ENCODE data around the gene PALM3. TPM values are rescaled to one million over a fixed set of nuclear protein-coding genes. Genes with fewer than 3 reads are reported as not detected.
"Not testable (repeated sequence)": the region's sequence is repeated elsewhere in the genome, so short reads cannot be mapped to it uniquely, and the experiment has no call there.

PALM3 gene
- total RNA-seq, 4 donors from 2014 or later = 0.55 to 4.3 TPM; not detected in 2

GRCh38 chr19:14053032-14053431, 8.8 kb downstream of the PALM3 start:
- Histone ChIP-seq H3K27me3 (no peaks in the 10 kb centered on the region), H3K9me3 (no peaks in the 10 kb centered on the region), H3K27ac (no peak overlapping the region), H3K4me3 (no peak overlapping the region), H3K4me1 (peaks cover 0 to 7% of the 10 kb centered on the region in 2 donors), H3K36me3 (no peaks in the 10 kb centered on the region)
- intact Hi-C loops (cut with DNase I; ENCODE audit: low total_unique reads) = no loop called here
- no peak for DNase-seq
- TF ChIP-seq CTCF (IDR thresholded peaks at IDR 0.05) (no peak), POLR2A (IDR thresholded peaks at IDR 0.05) (no peak)

GRCh38 chr19:14052470-14052869, 9.4 kb downstream of the PALM3 start:
- Histone ChIP-seq H3K27ac (no peak overlapping the region), H3K36me3 (no peaks in the 10 kb centered on the region), H3K4me3 (no peak overlapping the region), H3K9me3 (no peaks in the 10 kb centered on the region), H3K27me3 (no peaks in the 10 kb centered on the region), H3K4me1 (peaks cover 0 to 2% of the 10 kb centered on the region in 2 donors)
- DNase-seq = no peak
- intact Hi-C loops (cut with DNase I; ENCODE audit: low total_unique reads) = no loop called here
- TF ChIP-seq CTCF (IDR thresholded peaks at IDR 0.05) (no peak), POLR2A (IDR thresholded peaks at IDR 0.05) (no peak)

- no peak for DNase-seq
- H3K4me3 ChIP-seq = no peak overlapping the region
- H3K27me3 ChIP-seq = no peaks in the 10 kb centered on the region
- intact Hi-C loops (cut with DNase I; ENCODE audit: low total_unique reads) = no loop called here
- H3K27ac ChIP-seq = no peak overlapping the region
- no peaks in the 10 kb centered on the region for H3K9me3 ChIP-seq
- H3K4me1 ChIP-seq = no peaks in the 10 kb centered on the region
- H3K36me3 ChIP-seq = no peaks in the 10 kb centered on the region
- TF ChIP-seq CTCF (IDR thresholded peaks at IDR 0.05) = no peak
- TF ChIP-seq POLR2A (IDR thresholded peaks at IDR 0.05) = no peak
Measured at GRCh38 chr19:14051980-14052379, 9.9 kb downstream of the PALM3 start.

GRCh38 chr19:14050961-14051360, 10.9 kb downstream of the PALM3 start:
- H3K27ac ChIP-seq; DNase-seq; H3K36me3 ChIP-seq; H3K4me1 ChIP-seq; H3K4me3 ChIP-seq; H3K9me3 ChIP-seq; intact Hi-C loops (cut with DNase I; ENCODE audit: low total_unique reads); H3K27me3 ChIP-seq: not testable (repeated sequence)

GRCh38 chr19:14050512-14050911, 11.4 kb downstream of the PALM3 start:
- Histone ChIP-seq H3K9me3 (no peaks in the 10 kb centered on the region), H3K27ac (no peak overlapping the region), H3K27me3 (no peaks in the 10 kb centered on the region), H3K36me3 (no peaks in the 10 kb centered on the region), H3K4me3 (no peak overlapping the region), H3K4me1 (no peaks in the 10 kb centered on the region)
- no peak for DNase-seq
- intact Hi-C loops (cut with DNase I; ENCODE audit: low total_unique reads) = no loop called here
- TF ChIP-seq POLR2A (IDR thresholded peaks at IDR 0.05) (no peak), CTCF (IDR thresholded peaks at IDR 0.05) (no peak)
